Measurements from ENCODE around the gene CSNK2A1. TPM values are rescaled to one million over a fixed set of nuclear protein-coding genes. Genes with fewer than 3 reads are reported as not detected.

CSNK2A1 gene
- polyA plus RNA-seq, 1 experiment: 71.5 TPM

DNA sequence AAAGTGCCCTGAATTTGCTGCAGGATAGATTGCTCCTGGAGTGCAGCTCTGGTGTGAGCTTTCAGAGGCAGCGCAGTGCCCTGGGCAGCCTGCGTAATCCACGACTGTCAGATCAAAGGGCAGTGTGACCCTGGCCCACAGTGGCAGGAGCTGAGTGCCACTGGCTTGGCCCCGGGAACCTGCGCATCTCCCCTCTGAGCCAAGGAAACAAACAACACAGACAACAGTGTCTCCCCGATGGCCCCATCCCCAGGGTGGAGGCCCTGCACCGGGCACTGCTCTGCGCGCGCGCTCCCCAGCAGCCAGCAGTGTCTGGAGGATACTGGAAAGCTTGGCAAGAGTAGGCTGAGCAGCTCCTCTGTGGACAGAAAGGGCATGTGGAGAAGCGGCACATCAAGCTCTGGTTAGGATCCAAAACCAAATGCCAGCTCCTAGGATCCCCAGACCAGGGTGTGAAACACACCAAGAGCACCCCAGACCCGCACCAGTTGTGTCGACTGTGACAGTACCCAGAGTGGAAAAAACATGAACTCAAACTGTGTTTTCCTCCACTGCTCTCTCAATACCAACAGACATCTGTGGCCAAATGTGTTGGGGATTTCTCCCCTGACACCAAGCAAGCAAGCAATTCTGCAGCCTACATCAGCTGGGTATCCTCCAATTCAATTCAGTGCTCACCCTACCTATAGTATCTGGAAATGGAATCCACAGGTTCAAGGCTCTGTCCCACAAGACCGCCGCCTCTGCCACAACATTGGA is 108.8 kb downstream of the CSNK2A1 start:
- DNase-seq (ENCODE audit: low read depth): no peak
- no peak overlapping the region for H3K4me3 ChIP-seq (ENCODE audit: low read depth, low read length)
- TF ChIP-seq, protein P1, sequence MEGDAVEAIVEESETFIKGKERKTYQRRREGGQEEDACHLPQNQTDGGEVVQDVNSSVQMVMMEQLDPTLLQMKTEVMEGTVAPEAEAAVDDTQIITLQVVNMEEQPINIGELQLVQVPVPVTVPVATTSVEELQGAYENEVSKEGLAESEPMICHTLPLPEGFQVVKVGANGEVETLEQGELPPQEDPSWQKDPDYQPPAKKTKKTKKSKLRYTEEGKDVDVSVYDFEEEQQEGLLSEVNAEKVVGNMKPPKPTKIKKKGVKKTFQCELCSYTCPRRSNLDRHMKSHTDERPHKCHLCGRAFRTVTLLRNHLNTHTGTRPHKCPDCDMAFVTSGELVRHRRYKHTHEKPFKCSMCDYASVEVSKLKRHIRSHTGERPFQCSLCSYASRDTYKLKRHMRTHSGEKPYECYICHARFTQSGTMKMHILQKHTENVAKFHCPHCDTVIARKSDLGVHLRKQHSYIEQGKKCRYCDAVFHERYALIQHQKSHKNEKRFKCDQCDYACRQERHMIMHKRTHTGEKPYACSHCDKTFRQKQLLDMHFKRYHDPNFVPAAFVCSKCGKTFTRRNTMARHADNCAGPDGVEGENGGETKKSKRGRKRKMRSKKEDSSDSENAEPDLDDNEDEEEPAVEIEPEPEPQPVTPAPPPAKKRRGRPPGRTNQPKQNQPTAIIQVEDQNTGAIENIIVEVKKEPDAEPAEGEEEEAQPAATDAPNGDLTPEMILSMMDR (IDR thresholded peaks at IDR 0.05; ENCODE audit: insufficient read depth, low read depth, low read length): no peak
- no peaks in the 10 kb centered on the region for H3K27me3 ChIP-seq (ENCODE audit: control insufficient read depth, insufficient read depth, low read length)
- ChIA-PET POLR2A (no interaction called here), CTCF (interaction anchor here (1.0 to 1.2 kb wide), 2 partner anchors 81 to 104 kb away, joined by 3 to 5 read pairs; no protein-coding TSS in a partner anchor)
- H3K36me3 ChIP-seq (ENCODE audit: control insufficient read depth, insufficient read depth, low read length): peaks cover 47% of the 10 kb centered on the region

DNA sequence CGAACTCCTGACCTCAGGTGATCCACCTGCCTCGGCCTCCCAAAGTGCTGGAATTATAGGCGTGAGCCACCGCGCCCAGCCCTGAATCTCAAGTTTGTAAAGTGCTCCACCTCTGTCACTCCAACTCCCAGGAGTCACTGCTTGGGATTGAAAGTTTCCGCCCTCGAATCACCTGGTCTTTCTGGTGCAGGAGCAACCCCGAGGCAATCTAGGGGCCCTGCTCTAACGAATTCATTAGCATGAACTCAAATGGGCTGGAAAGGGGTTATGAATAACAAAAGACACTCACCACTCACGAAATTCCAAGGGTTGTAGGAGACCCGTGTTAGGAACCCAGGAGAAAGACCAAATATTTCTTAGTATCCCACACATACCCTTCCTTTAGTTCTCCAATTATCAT is 109.4 kb downstream of the CSNK2A1 start:
- no peak for DNase-seq (ENCODE audit: low read depth)
- TF ChIP-seq, protein P1 (IDR thresholded peaks at IDR 0.05; ENCODE audit: insufficient read depth, low read depth, low read length): no peak
- CTCF ChIA-PET: interaction anchor here (4.5 kb wide), 1 partner anchor 80 kb away, joined by 32 read pairs; no protein-coding TSS in a partner anchor
- POLR2A ChIA-PET: no interaction called here
- Histone ChIP-seq H3K4me3 (ENCODE audit: low read depth, low read length) (no peak overlapping the region), H3K27me3 (ENCODE audit: control insufficient read depth, insufficient read depth, low read length) (no peaks in the 10 kb centered on the region), H3K36me3 (ENCODE audit: control insufficient read depth, insufficient read depth, low read length) (peaks cover 50% of the 10 kb centered on the region)

DNA sequence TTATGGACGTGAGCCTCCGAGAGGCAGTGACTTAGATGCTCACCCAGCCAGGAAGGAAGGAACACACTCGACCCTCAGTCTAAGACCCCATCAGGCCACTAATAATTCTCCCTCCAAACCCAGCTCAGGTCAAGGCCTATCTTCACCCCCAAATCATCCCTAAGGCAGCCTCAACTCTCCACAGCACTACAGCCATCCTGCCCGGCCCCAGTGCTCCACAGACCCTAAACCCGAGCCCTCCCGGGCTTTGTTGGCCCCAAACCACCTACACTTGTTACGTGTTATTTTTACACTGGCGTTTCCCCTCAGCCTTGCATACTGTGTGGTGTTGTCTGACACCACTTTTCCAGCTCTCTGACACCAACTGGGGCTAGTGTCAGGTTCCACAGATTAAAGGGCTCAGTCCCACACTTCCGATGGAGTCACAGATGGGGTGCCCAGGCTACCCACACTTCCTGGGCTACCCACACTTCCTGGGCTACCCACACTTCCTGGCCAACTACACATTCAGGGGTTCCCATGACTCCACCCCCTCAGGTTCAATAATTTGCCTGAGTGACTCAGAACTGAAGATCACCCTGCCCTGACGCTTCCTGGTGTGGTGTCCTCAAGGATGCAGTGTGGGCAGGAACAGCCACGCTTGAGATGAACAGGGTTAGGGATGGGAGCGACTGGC is 110.2 kb downstream of the CSNK2A1 start:
- Histone ChIP-seq H3K4me3 (ENCODE audit: low read depth, low read length) (no peak overlapping the region), H3K27me3 (ENCODE audit: control insufficient read depth, insufficient read depth, low read length) (no peaks in the 10 kb centered on the region), H3K36me3 (ENCODE audit: control insufficient read depth, insufficient read depth, low read length) (peaks cover 47% of the 10 kb centered on the region)
- ChIA-PET POLR2A (no interaction called here), CTCF (interaction anchor here (0.6 to 4.5 kb wide), 3 partner anchors 12 to 79 kb away, joined by 3 to 32 read pairs (median 7); no protein-coding TSS in a partner anchor)
- TF ChIP-seq, protein P1 (IDR thresholded peaks at IDR 0.05; ENCODE audit: insufficient read depth, low read depth, low read length): no peak
- DNase-seq (ENCODE audit: low read depth): no peak

DNA sequence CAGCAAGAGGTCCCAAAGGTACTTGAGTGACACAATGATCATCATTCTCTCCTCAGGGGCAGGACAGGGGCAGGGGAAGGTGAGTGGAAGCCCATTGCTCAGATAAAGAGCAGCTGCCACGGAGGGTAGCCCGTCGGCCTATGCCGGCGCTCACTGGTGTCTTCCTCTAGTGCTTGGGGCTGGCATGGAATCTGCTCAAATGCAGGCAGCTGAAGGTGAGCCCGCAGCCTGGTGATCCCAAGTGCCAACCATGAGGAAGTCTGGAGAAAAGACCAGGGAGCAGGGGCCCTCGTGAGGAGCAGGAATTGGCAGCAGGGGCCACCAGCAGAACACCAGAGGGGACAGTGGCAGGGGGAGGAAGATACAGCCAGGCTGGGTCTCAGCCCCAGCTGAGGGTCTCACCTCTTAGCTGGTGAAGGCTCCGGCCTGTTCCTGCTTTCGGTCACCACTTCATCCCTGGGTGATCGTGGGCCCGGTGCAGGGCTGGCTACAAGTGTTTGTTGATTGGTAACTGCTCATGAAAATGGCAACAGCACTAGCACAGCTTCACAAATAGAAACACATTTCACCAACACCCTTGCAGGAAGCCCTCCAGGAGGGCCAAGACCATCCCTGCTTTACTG is 110.8 kb downstream of the CSNK2A1 start:
- ChIA-PET CTCF (interaction anchor here (2.1 to 4.5 kb wide), 2 partner anchors 70 to 79 kb away, joined by 7 to 32 read pairs; no protein-coding TSS in a partner anchor), POLR2A (no interaction called here)
- Histone ChIP-seq H3K36me3 (ENCODE audit: control insufficient read depth, insufficient read depth, low read length) (peaks cover 45% of the 10 kb centered on the region), H3K4me3 (ENCODE audit: low read depth, low read length) (no peak overlapping the region), H3K27me3 (ENCODE audit: control insufficient read depth, insufficient read depth, low read length) (no peaks in the 10 kb centered on the region)
- TF ChIP-seq, protein P1 (IDR thresholded peaks at IDR 0.05; ENCODE audit: insufficient read depth, low read depth, low read length): no peak
- DNase-seq (ENCODE audit: low read depth): no peak

DNA sequence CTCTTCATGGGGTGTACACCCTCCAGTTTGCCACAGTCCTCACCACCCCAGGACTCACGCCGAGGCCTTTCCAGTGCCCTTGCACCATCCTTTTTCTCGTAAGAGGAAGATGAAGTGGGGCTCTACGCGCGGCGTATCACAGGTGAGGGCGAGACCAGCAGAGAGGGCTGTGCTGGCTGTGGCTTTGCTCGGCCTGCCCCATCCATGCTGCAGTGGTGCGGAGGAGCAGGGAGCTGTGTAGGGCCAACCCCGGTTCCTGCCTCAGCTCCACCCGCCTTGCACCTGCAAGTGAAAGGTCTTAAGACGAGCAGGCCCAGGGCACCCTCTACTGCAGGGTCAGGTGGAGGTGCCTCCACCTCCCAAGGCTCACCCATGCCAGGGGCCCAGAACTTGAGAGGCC is 111.4 kb downstream of the CSNK2A1 start:
- CTCF ChIA-PET: interaction anchor here (0.8 to 4.5 kb wide), 5 partner anchors 7 to 78 kb away, joined by 3 to 32 read pairs (median 5); no protein-coding TSS in a partner anchor

More for the DNA sequence above, 111.4 kb downstream of the CSNK2A1 start:
- DNase-seq (ENCODE audit: low read depth): no peak
- POLR2A ChIA-PET: no interaction called here
- no peak overlapping the region for H3K4me3 ChIP-seq (ENCODE audit: low read depth, low read length)
- TF ChIP-seq, protein P1 (IDR thresholded peaks at IDR 0.05; ENCODE audit: insufficient read depth, low read depth, low read length): no peak
- H3K27me3 ChIP-seq (ENCODE audit: control insufficient read depth, insufficient read depth, low read length): no peaks in the 10 kb centered on the region
- H3K36me3 ChIP-seq (ENCODE audit: control insufficient read depth, insufficient read depth, low read length): peaks cover 47% of the 10 kb centered on the region
